Measurements from ENCODE around the gene GNAI3.

The GNAI3 gene

DNA sequence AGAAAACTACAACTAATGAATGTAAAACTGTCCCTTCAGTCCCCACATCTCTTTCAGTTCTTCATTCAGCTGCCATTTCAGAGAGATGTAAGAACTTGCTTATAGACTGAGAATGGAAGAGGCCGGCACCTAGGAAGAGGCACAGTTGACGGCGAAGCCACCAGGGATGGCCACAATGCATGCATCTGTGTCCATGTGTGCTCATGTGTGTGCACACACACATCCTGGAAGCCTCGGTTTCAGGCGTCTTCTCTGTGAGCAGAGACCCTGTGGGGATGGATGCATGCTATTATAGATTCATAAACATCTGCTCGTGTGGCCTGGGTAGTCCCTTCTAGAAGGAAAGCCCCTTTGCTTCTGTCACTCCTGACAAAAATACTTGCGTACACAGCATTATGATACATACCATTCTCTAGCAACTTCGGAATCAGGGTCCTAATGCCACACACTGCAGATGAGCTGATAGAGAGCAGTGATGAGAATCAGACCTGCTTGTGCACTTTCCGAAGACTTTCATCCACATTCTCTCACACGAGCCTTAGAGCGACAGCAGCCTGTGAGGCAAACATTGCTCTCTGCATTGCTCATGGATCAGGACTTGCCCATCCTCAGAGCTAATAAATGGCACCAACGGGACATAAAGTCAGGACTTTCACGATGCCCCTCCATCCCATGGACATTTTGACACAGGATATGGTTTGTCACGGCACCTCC, 21.2 kb upstream of the GNAI3 start:
- DNase-seq, result no peak

DNA sequence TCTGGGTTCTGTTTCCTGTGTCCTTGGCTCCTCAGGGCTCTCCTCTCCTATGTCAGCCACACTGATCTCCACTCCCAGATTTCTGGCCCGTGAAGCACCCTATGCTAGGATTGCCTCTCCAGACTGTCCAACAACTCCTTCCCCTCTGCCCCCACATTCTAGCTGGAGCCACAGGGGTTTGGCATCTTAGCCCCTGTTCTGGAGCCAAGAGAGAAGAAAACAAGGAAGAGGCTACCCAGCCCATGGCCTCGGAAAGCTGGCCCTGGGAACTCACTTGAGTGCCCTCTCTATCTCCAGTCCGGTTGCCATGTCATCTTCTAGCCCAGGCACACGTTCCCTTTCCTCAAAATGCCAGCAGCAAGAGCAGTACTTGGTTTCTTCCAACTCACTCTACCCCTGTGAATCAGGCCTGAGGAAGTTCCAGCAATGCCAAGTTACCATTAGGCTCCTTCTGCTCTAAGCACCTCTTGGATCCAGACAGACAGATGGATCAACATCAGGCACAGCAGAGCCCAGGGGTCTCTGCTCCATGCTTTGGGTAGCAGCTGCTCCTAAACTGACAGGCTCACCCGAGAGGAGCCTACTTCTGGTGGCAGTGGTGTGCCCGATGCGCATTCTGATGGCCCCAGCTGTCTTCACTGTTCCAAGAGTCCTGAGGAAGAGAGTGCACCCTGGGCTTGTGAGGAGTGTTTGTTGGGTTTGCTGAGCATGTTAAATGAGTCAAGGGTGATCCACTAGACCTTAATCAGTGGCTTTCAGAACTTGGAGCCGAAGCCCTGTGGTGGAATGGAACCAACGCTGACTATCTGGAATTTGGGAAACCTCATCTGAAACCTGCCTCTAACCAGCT, 20.3 kb upstream of the GNAI3 start:
- no peak for DNase-seq

DNA sequence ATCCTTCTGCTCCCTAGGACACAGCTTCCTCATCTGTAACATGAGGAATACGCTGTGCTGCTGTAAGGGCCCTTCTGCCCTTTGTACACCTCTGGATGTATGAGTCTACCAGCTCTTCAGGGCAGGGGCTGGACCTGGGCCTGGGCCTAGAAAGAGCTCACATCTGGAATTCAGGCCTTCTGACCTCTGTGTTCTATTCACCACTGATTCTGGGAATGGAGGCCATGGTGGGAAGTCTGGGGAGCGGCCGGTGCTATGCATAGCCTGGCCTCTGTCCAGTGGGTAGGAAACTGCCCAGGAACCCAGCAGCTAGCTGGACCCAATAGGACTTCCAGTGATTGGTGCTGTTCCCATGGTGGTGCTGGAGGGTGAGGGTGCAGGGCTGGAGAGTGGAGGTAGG, 19.7 kb upstream of the GNAI3 start:
- no peak for DNase-seq

DNA sequence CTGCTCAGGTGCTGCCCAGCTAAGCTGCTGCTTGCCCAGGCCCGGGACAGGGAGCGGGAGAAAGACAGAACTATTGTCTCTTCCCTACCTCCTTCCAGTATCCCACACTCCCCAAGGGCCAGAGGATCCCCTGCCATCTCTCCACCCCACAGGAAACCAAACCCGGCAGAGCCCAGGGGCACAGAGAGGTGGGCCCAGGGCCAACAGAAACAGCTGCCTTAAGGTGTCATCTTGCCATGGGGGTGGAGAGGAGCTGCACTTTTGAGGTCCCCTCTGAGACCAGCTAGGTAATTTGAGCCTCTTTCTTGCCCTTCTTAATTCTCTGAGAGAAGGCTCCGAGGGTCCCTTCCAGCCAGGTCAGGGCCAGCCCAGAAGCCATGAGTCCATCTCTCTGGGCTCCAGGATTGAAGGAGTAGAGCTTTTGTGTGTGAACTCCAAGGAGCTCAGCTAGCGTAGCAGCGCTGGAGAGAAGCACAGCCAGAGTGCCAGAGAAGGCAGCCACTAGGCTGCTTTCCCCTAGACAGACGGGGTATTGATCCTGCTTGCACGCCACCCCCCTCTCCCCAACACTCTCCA, 18.4 kb upstream of the GNAI3 start:
- no peak for DNase-seq

DNA sequence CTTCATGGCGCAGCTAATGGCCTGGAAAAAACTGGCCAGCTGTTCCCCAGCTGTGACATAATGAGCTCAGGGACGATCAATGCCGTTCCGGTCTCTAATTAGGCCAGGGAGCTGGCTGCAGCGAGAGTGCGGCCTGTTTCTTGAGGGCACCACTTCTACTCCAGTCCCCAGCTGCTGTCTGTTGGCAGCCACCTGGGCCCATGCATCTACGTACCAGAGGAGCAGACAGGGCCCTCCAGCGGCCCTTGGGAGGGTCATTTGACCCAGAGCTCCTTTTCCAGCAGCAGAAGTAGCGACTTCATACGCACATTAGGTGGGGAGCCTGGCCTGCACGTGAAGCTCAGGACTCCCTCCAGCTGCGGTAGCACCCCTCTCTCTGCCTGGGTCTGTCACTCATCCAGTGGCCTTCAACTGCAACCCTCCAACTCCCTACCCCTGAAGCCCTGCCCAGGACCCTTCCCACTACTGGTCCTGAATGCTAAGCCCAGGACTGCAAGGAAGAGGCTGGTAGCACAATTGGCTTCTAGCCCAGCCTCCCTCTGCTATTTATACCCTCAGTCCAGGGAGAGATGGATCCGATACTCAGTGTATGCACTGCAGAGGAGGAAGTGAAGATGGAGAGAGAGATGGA, 17.8 kb upstream of the GNAI3 start:
- no peak for DNase-seq

DNA sequence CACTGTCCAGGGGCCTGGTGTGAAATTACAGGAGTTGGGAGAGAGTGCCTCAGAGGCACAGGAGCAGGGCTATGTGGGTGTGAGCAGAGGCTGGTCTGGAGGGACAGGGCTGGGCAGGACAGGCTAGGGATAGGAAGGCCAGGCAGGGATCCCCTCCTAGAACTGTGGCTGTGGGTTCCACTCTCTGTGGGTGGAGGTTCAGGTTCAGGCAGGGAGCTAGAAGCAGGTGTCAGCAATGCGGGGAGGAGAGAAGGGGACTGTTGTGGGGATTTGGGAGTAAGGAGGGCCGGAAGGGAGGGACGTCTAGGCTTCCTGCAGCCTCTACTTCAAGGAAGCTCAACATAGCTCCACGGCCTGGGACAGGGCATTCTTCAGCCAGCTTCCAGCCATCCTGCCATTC, 17.0 kb upstream of the GNAI3 start:
- no peak for DNase-seq

DNA sequence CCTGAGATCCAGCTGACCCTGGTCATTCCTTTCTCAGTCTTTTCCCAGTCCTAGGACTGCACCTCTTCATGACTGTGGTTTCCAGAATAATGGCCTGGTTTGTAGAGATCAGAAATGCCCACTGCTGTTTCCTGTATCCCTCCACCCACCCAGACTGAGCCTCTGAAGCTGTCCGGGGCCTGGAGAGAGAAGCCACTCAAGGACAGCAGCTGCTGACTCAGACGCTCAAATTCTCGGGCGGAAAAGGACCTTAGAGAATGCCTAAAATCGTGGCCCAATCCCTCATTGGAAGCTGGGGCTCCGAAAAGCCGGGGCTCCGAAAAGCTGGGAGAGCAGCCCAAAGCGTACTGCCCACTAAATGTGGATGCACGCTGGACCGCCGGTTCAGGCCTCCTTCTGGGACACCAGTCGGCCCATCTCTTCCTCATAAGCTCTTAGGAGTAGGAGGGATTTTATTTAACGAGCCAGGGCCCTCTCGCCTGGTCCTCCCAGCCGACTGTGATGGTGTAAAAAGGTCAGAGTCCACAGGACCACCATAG, 16.5 kb upstream of the GNAI3 start:
- no peak for DNase-seq

DNA sequence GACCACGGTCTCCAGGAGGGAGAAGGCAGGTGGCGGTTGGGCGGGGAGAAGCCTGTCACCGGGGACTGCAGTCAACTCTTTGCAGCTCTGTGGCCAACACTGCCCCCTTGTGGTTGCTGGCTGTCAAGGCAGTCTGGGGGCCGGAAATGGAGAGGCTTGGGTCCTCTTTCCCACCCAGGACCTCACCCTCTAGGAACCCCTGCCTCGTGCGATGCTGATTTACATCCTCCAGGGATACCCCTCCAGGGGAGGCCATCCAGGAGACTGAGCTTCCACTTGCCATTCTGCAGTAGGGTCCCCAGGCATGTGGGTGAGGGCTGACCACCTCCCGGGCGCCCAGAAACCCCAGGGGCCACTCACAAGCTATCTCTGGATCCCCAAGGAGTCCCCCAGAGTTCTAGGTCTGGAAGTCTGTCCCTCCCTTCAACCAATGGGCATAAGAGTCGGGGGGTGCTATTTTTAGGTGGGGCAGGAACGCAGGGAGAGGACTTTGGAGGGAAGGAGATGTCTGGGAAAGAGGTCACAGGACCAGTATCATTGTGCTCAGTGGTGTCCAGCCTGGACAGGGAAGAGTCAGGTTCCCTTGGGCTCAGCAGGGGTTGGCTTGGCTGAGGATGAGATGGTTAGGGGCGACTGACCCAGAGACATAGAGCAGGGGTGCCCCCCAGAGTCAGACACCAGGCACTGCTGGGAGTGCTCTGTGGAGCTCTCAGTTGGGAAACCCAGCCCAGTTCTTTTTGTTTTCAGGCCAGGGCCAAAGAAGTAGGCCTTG, 15.9 kb upstream of the GNAI3 start:
- DNase-seq, result peak; percentile 37

DNA sequence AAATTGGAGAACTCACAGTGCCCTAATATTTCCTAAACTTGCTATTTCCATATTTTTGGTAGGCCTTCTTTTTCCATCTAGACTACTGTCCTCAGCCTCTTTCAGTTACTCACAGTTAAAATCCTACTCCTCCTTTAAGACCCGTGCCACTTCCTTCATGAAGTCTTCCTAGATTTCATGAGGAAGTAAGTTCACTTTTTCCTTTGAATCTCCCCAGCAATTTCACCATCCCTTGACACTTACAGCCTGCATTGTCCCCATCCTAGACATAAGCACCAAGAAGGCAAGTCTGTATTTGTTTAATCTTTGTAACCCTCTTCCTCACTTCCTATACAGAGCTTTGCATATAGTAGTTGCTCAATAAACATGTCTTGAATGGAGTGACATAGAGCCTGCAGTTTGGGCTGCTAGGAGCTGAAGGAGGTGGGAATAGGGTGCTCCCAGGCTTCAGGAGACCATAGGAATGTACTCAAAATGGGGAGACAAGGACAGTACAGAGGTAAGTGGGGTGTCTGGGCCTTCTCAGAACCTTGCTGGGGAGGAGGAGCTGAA, 14.0 kb upstream of the GNAI3 start:
- DNase-seq, result no peak

DNA sequence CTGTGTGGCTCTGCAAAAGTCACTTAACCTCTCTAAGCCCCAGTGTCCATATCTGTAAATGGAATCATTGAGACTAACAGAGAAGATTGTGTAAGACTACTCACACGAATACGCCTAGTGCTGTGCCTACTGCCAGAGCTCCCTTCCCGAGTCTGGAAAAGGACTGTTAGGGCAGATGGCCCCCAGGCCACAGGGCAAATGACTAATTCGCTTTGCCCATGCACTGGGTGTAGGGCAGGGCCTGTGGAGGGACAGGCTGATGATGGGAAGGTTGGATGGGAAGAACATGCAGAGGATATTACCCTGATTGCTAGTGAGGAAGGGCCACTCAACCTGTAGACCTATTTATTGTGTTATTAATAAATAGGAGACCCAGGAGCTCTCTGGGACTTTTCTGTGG, 12.9 kb upstream of the GNAI3 start:
- no peak for DNase-seq

DNA sequence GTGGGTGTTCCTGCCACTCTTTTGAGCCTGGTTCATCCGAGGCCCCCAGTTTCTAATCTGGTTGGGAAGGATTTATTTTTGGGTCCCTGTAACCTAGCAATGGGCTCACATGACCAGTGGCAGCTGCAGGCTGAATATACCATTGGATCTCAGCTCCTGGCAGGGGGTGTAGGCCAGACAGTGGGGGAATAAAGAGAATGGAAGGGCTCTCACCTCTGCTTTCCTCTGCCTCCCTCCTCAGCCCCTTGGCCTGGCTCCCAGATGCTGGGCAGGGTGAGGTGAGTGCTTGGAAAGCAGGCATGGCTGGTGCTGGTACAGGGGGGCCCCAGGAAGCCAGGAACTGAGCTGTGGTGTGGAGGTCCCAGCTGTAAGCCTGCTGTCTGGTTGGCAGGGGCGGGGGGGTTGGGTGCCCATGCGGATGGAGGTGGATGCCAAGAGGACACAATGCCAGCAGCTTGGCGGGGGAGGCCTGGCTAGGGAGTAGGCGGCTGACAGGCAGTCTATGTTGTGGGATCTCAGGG, 12.4 kb upstream of the GNAI3 start:
- no peak for DNase-seq

DNA sequence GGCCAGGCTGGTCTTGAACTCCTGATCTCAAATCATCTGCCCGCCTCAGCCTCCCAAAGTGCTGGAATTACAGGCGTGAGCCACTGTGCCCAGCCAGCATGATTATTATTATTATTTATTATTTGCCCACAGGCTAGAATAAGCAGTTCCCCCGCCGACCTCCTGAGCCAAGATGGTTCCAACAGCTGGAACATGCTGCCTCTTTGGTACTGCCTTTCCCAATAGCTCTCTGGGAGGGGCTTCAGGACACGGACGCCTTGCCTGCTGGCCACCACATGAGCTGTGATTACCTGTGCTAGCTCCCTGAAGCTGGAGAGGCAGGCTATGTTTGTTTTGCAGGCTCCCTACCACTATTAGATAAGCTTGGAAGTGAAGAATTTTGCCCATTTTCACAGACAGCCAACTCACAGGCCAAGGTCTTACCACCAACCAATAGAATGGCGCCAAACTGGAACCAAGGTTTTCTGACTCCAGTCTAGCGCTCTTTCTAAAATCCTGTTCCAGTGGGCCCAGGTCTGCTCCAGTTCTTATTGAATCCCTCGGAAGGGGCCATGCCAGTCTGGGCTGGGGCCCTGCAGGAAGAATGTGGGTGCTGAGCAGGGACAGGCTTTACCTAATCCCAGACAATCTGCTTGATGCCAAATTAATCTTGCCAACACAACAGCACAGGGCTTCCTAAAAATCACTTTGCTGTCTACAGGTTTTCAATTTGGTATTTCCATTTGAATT, 10.8 kb upstream of the GNAI3 start:
- no peak for DNase-seq

DNA sequence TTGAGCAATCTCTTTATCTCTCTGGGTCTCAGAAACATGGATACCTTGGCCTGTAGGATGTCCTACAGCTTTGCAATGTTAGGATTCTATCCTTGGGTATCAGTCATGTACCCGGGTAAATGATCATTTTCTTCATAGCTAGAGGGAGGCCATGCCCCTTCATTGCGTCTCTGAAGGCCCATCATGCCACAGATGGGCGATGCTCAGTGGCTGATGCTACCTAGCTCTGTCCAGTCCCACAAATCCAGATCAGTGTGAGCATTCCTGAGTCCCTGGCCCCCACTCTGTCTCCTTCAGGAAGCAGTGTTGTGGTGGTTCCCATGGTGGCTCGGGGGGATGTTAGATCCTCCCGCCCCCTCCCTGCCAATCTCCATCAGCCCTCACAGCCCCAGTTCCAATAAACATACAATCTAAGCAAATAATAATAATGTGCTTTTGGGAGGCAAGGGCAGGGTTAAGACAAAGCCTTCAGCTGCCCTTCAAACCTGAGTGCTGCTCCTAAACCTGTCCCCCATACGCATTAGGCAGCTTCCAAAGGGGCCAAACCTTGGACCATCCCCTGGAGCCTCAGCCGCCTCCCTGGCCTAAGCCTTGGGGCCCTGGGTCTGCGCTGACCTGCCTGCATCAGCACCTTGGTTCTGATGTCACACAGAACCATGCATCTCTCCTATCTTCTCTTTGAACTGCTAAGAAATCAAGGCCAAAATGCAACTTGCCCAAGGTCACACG, 9.4 kb upstream of the GNAI3 start:
- DNase-seq, result no peak

DNA sequence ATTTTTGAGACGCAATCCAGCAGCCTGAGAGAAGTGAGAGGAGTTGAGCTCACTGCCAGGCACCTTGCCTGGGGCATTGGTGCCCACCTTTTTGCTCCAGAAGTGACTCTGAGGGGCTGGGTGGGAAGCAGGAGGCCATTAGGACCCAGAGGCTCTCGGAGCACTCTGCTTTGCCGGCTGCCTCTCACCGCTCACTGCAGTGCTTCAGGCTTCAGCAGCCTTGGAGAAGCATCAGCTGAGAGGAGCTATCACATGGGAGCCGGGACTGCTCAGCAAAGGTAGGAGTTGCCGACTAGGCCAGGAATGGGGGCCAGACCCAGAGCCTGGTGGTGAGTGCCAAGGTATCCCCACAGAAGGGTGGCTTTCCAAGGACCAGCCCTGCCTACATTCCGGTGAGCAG, 8.7 kb upstream of the GNAI3 start, which contains the start of gene GPR61:
Gene GPR61 (plus strand): TSS at position 197 of the 400 bp plus-strand sequence. CDS start 3,151 bp downstream, outside the sequence.
- no peak for DNase-seq

DNA sequence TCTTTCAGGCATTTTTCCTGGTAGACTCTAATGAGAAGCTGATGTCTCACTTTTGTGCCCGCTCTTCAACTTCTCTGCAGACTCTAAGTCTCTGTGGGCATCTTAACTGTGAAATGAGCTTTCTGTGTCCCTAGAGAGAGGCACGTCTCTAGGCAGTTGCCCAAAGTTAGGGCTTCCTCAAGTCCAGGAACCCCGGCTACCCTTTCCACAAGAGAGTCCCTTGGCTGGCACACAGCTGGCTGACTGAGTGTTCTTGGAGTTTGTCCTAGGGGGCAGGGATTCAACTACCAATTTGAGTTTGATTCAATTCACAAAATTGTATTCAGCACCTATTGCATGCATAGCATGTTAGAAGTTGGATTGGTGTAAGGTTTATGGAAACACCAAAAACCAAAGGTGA, 7.3 kb upstream of the GNAI3 start:
- no peak for DNase-seq

DNA sequence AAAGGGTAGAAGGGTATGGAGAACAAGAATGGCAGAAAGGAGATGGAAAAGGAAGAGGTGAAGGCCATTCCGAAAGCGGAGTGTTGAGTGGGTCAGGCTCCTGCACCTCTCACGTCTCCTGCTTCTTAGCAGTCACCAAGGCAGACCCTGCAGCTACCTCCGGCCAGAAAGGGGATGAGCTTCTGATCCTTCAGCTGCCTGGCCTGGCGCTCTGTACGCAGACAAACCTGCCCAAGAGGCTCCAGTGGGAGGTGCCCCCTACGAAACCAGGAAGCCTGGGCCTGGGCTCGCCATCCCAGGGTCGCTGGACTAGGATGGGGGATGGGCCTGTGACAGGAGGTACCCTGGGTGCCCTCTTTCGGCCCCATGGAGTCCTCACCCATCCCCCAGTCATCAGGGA, 5.8 kb upstream of the GNAI3 start:
- no peak for DNase-seq

DNA sequence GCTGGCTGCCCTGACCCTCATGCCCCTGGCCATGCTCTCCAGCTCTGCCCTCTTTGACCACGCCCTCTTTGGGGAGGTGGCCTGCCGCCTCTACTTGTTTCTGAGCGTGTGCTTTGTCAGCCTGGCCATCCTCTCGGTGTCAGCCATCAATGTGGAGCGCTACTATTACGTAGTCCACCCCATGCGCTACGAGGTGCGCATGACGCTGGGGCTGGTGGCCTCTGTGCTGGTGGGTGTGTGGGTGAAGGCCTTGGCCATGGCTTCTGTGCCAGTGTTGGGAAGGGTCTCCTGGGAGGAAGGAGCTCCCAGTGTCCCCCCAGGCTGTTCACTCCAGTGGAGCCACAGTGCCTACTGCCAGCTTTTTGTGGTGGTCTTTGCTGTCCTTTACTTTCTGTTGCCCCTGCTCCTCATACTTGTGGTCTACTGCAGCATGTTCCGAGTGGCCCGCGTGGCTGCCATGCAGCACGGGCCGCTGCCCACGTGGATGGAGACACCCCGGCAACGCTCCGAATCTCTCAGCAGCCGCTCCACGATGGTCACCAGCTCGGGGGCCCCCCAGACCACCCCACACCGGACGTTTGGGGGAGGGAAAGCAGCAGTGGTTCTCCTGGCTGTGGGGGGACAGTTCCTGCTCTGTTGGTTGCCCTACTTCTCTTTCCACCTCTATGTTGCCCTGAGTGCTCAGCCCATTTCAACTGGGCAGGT, 5.0 kb upstream of the GNAI3 start:
- no peak for DNase-seq

DNA sequence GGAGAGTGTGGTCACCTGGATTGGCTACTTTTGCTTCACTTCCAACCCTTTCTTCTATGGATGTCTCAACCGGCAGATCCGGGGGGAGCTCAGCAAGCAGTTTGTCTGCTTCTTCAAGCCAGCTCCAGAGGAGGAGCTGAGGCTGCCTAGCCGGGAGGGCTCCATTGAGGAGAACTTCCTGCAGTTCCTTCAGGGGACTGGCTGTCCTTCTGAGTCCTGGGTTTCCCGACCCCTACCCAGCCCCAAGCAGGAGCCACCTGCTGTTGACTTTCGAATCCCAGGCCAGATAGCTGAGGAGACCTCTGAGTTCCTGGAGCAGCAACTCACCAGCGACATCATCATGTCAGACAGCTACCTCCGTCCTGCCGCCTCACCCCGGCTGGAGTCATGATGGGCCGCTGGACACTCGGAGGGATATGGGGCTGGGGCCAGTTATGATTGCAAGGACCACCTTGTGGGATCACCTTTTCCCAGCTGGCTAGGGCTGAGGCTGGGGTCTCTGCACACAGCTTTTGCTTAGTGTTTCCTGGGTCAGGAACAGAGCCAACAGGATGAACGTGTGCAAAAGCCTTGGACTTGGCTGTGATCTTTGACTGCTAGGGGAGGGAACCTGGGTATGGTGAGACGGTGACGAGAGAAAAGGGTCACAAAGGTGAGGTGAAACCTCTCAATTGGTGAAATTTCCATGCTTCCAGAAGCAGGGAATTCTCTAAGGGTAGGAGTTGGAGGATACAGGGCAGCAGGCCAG, 4.3 kb upstream of the GNAI3 start:
- DNase-seq, result no peak

Measured in NCI-H1048 (cell line).